NCI-H2171 (cell line): ENCODE data around the gene FCF1.

Experiments
- DNase-seq: peaks from one replicate; lab custom pipeline; 2025; lab: John Stamatoyannopoulos, UW

Gene FCF1

GRCh38 chr14:74763803-74764531 is 51.0 kb downstream of the FCF1 start:
- no peak for DNase-seq

- DNase-seq: no peak
Observed at GRCh38 chr14:74765721-74766120, 52.8 kb downstream of the FCF1 start.

- DNase-seq: no peak
Observed at GRCh38 chr14:74771399-74771798, 58.5 kb downstream of the FCF1 start.

- DNase-seq: no peak
Observed at GRCh38 chr14:74784634-74785033, 71.7 kb downstream of the FCF1 start.

GRCh38 chr14:74785056-74785613 is 72.2 kb downstream of the FCF1 start:
- no peak for DNase-seq

DNA sequence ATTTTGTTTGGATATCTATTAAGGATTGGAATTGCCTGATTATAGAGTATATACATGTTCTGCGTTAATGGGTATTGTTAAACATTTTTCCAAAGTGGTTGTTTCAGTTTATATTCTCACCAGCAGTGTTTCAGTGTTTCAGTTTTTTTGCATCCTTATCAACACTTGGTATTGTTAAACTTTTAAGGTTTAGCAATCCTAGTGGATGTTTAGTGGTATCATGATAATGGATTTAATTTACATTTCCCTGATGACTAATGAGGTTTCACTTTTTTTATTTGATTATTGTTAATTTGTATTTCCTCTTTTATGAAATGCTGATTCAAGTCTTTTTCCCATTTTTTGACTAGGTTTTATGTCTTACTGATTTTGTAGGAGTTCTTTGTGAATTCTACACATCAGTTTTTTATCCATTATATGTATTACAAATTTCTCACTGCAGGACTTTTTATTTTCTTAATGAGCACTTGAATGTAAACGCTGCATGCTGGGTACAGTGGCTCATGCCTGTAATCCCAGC is 73.9 kb downstream of the FCF1 start:
- no peak for DNase-seq
